Mesenchymal stem cell (in vitro differentiated cells and primary cell): ENCODE measurements around the gene NUP93.

ENCODE experiments used
- DNase-seq: peaks from one replicate; pipeline ENCODE4 v3.0.0-alpha.2; 2013
- H2AFZ ChIP-seq: one replicate; pipeline ENCODE4 v1.6.1; 2013; ENCODE audit warnings: low read depth, mild to moderate bottlenecking, control low read depth, inconsistent platforms, low read length, moderate library complexity
- H2AK5ac ChIP-seq: 2 replicates; pipeline ENCODE4 v1.6.1; 2013; ENCODE audit warnings: low read length, moderate library complexity, mild to moderate bottlenecking, inconsistent platforms; ENCODE audit not compliant: severe bottlenecking
- H2BK120ac ChIP-seq: one replicate; pipeline ENCODE4 v1.6.1; 2013; ENCODE audit warnings: low read depth, mild to moderate bottlenecking, inconsistent platforms, low read length, moderate library complexity
- H2BK12ac ChIP-seq, 2 experiments: one replicate each; pipeline ENCODE4 v1.6.1; 2013; ENCODE audit warnings: inconsistent platforms in 2 of 2, low read length in 2 of 2, mild to moderate bottlenecking in 2 of 2, moderate library complexity in 2 of 2, control low read depth in 1 of 2
- H2BK15ac ChIP-seq: one replicate; pipeline ENCODE4 v1.6.1; 2013; ENCODE audit warnings: mild to moderate bottlenecking, low read depth, inconsistent platforms; ENCODE audit not compliant: poor library complexity, severe bottlenecking
- H2BK5ac ChIP-seq: 2 replicates; pipeline ENCODE4 v1.6.1; 2013; ENCODE audit warnings: low read depth, mild to moderate bottlenecking, low read length, control low read depth, inconsistent platforms; ENCODE audit not compliant: poor library complexity, severe bottlenecking
- H3K14ac ChIP-seq, 2 experiments: one replicate each; pipeline ENCODE4 v1.6.1; 2013; ENCODE audit warnings: inconsistent platforms in 2 of 2, low read length in 2 of 2, control low read depth in 1 of 2, mild to moderate bottlenecking in 1 of 2, moderate library complexity in 1 of 2
- H3K18ac ChIP-seq, 2 experiments: one replicate each; pipeline ENCODE4 v1.6.1; 2013; ENCODE audit warnings: inconsistent platforms in 2 of 2, low read length in 2 of 2, control low read depth in 1 of 2, low read depth in 1 of 2, mild to moderate bottlenecking in 1 of 2
- H3K23ac ChIP-seq, 2 experiments: one replicate each; pipeline ENCODE4 v1.6.1; 2013; ENCODE audit warnings: inconsistent platforms in 2 of 2, low read length in 2 of 2, mild to moderate bottlenecking in 2 of 2, moderate library complexity in 2 of 2, control low read depth in 1 of 2
- H3K27ac ChIP-seq: 2 replicates; pipeline ENCODE4 v1.5.1; 2013; ENCODE audit warnings: mild to moderate bottlenecking, moderate library complexity, low read length, control low read depth, inconsistent platforms; ENCODE audit not compliant: poor library complexity, severe bottlenecking
- H3K27me3 ChIP-seq, 2 experiments: 2 replicates each; pipeline versions ENCODE4 v1.6.1 to v1.7.0; 2013; ENCODE audit warnings: low read length in 2 of 2, mild to moderate bottlenecking in 2 of 2, moderate library complexity in 2 of 2, control low read depth in 1 of 2, inconsistent platforms in 1 of 2; ENCODE audit not compliant: control insufficient read depth in 1 of 2, insufficient read depth in 1 of 2
- H3K36me3 ChIP-seq, 2 experiments: 2 replicates each; pipeline versions ENCODE4 v1.6.1 to v1.7.0; 2013; ENCODE audit warnings: low read length in 2 of 2, control low read depth in 1 of 2, inconsistent platforms in 1 of 2, low read depth in 1 of 2, mild to moderate bottlenecking in 1 of 2; ENCODE audit not compliant: insufficient read depth in 2 of 2, control insufficient read depth in 1 of 2
- H3K4ac ChIP-seq, 2 experiments: one replicate each; pipeline ENCODE4 v1.6.1; 2013; ENCODE audit warnings: inconsistent platforms in 2 of 2, low read length in 2 of 2, mild to moderate bottlenecking in 2 of 2, moderate library complexity in 2 of 2, control low read depth in 1 of 2, low read depth in 1 of 2
- H3K4me1 ChIP-seq: 2 replicates; pipeline ENCODE4 v1.6.1; 2013; ENCODE audit warnings: low read depth, low read length, control low read depth; ENCODE audit not compliant: control insufficient read depth, insufficient read depth
- H3K4me2 ChIP-seq: 2 replicates; pipeline ENCODE4 v1.6.1; 2013; ENCODE audit warnings: low read length, mild to moderate bottlenecking, inconsistent platforms; ENCODE audit not compliant: poor library complexity, severe bottlenecking
- H3K4me3 ChIP-seq, 2 experiments: 2 replicates each; pipeline versions ENCODE4 v1.5.1 to v1.7.0; 2013; ENCODE audit warnings: low read length in 2 of 2, mild to moderate bottlenecking in 2 of 2, control low read depth in 1 of 2, low read depth in 1 of 2; ENCODE audit not compliant: insufficient read depth in 1 of 2
- H3K79me1 ChIP-seq: replicated peaks from 2 replicates; pipeline ENCODE4 v1.6.1; 2013; ENCODE audit warnings: mild to moderate bottlenecking, control low read depth, low read length, inconsistent platforms; ENCODE audit not compliant: poor library complexity, severe bottlenecking
- H3K9ac ChIP-seq: 2 replicates; pipeline ENCODE4 v1.7.0; 2013; ENCODE audit warnings: mild to moderate bottlenecking, low read length, moderate library complexity
- H3K9me3 ChIP-seq: 2 replicates; pipeline ENCODE4 v1.7.0; 2013; ENCODE audit warnings: mild to moderate bottlenecking, low read length; ENCODE audit not compliant: control insufficient read depth
- H4K8ac ChIP-seq: one replicate; pipeline ENCODE4 v1.6.1; 2013; ENCODE audit warnings: inconsistent platforms, mild to moderate bottlenecking, low read length, moderate library complexity
- H4K91ac ChIP-seq: one replicate; pipeline ENCODE4 v1.6.1; 2013; ENCODE audit warnings: mild to moderate bottlenecking, low read length, inconsistent platforms
- WGBS: methylation state at CpG from one replicate; pipeline ENCODE4 v1.1.7; 2013; ENCODE audit warnings: mixed read lengths; 5-methylcytosine and 5-hydroxymethylcytosine counted together

The NUP93 gene

DNA sequence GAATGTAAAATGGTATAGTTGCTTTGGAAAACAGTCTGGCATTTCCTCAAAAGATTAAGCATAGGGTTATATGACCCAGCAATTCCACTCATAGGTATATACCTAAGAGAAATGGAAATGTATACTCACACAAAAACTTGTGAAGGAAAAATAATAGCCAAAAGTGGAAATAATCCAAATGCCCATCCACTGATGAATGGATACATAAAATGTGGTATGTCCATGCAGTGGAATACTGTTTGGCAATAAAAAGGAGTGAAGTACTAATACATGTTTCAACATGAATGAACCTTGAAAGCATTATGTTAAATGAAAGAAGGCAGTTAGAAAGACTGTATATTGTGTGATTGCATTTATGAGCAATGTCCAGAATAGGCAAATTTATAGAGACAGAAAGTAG lies 25.1 kb downstream of the NUP93 start:
- H2BK12ac ChIP-seq: no peak overlapping the region

DNA sequence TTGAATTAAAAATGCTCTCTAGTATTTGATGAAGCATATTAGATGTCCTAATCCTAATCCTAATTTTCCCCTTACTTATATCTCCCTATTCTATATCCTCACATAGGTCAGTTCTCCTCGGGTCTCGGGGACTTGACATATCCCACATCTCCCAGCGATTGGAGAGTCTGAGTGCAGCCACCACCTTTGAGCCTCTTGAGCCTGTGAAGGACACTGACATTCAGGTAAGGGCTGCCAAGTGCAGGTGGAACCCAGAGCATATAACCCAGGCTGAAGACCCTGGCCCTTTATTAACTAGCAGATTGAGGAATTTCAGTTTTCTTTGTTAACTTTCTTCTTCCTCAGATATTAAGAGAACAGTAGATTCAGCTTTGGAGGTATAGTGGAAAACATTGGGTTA lies 28.5 kb downstream of the NUP93 start:
- H3K14ac ChIP-seq: no peak overlapping the region
- over 99% methylated on average over 3 of the region's 3 CpGs for WGBS
- no peaks in the 10 kb centered on the region for H3K27me3 ChIP-seq
- H3K9me3 ChIP-seq: no peaks in the 10 kb centered on the region
- no peak overlapping the region for H3K23ac ChIP-seq
- no peak for DNase-seq
- no peak overlapping the region for H2BK5ac ChIP-seq
- no peak overlapping the region for H2AK5ac ChIP-seq
- H3K4ac ChIP-seq: no peak overlapping the region
- peaks cover 8 to 43% of the 10 kb centered on the region in 2 experiments for H3K36me3 ChIP-seq
- no peak overlapping the region for H3K4me3 ChIP-seq
- no peak overlapping the region for H4K91ac ChIP-seq
- no peak overlapping the region for H2AFZ ChIP-seq
- H3K18ac ChIP-seq: no peak overlapping the region
- no peak overlapping the region for H3K9ac ChIP-seq
- no peak overlapping the region for H4K8ac ChIP-seq
- H3K4me2 ChIP-seq: no peak overlapping the region
- no peak overlapping the region for H2BK120ac ChIP-seq
- no peaks in the 10 kb centered on the region for H3K4me1 ChIP-seq
- H2BK12ac ChIP-seq: no peak overlapping the region
- no peak overlapping the region for H3K27ac ChIP-seq
- no peak overlapping the region for H2BK15ac ChIP-seq
- H3K79me1 ChIP-seq: peaks cover 31% of the 10 kb centered on the region

More for the DNA sequence above, 25.1 kb downstream of the NUP93 start:
- no peak overlapping the region for H2BK5ac ChIP-seq
- H3K36me3 ChIP-seq: peaks cover under 1 to 25% of the 10 kb centered on the region in 2 experiments
- H3K27me3 ChIP-seq: no peaks in the 10 kb centered on the region
- H3K18ac ChIP-seq: no peak overlapping the region
- no peak overlapping the region for H3K4ac ChIP-seq
- H3K9me3 ChIP-seq: no peaks in the 10 kb centered on the region
- no peak overlapping the region for H2BK15ac ChIP-seq
- H3K4me2 ChIP-seq: no peak overlapping the region
- no peak overlapping the region for H2AFZ ChIP-seq
- H3K9ac ChIP-seq: no peak overlapping the region
- no peak overlapping the region for H3K23ac ChIP-seq
- no peaks in the 10 kb centered on the region for H3K4me1 ChIP-seq
- H4K8ac ChIP-seq: no peak overlapping the region
- H2AK5ac ChIP-seq: no peak overlapping the region
- H3K14ac ChIP-seq: no peak overlapping the region
- peaks cover 30% of the 10 kb centered on the region for H3K79me1 ChIP-seq
- DNase-seq: no peak
- H4K91ac ChIP-seq: no peak overlapping the region
- H2BK120ac ChIP-seq: no peak overlapping the region
- no peak overlapping the region for H3K4me3 ChIP-seq
- H3K27ac ChIP-seq: no peak overlapping the region

DNA sequence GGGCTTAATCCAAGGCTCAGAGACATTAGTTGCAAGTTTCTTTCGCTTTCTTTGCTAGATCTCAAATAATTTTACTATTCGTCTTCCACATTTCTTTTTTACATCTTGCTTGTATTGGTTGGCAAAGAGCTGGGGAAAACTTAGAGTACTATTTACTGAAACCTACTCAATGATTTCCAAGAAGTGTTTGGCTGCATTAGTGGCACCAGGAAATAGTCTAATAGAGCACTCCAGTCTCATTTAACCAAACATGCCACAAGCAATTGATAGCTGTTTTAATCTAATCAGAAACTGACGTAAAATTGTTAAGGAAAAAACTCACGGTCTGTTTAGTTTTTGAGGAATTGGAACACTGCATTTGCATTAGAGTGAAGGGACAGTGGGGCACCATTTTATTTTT lies 29.0 kb downstream of the NUP93 start:
- WGBS: 88% methylated on average over 2 of the region's 4 CpGs
- no peak for DNase-seq
- Histone ChIP-seq H3K9me3 (no peaks in the 10 kb centered on the region), H3K27me3 (no peaks in the 10 kb centered on the region), H3K9ac (no peak overlapping the region), H3K14ac (no peak overlapping the region), H3K4ac (no peak overlapping the region), H2AFZ (no peak overlapping the region), H2BK5ac (no peak overlapping the region), H3K23ac (no peak overlapping the region), H2AK5ac (no peak overlapping the region), H3K4me1 (no peaks in the 10 kb centered on the region), H3K27ac (no peak overlapping the region), H4K91ac (no peak overlapping the region), H2BK120ac (no peak overlapping the region), H2BK12ac (no peak overlapping the region), H3K4me2 (no peak overlapping the region), H3K4me3 (no peak overlapping the region), H2BK15ac (no peak overlapping the region), H3K18ac (no peak overlapping the region), H3K79me1 (peaks cover 31% of the 10 kb centered on the region), H3K36me3 (peaks cover 8 to 43% of the 10 kb centered on the region in 2 experiments), H4K8ac (no peak overlapping the region)

GRCh38 chr16:56763291-56763916 lies 33.5 kb downstream of the NUP93 start:
- Histone ChIP-seq H3K79me1 (peaks cover 18% of the 10 kb centered on the region), H3K27ac (no peak overlapping the region), H4K8ac (no peak overlapping the region), H3K4ac (no peak overlapping the region), H3K27me3 (no peaks in the 10 kb centered on the region), H3K9me3 (no peaks in the 10 kb centered on the region), H2BK120ac (no peak overlapping the region), H3K36me3 (peaks cover 11 to 57% of the 10 kb centered on the region in 2 experiments), H2BK12ac (no peak overlapping the region), H3K4me2 (no peak overlapping the region), H3K18ac (no peak overlapping the region), H4K91ac (no peak overlapping the region), H2AK5ac (no peak overlapping the region), H3K9ac (no peak overlapping the region), H3K4me3 (no peak overlapping the region), H2AFZ (no peak overlapping the region), H3K4me1 (no peaks in the 10 kb centered on the region), H2BK5ac (no peak overlapping the region), H3K14ac (no peak overlapping the region), H2BK15ac (no peak overlapping the region), H3K23ac (no peak overlapping the region)
- DNase-seq: no peak
- no CpG with 5 or more reads among the region's 1 CpG for WGBS
